ENCODE results near the gene MLKL.

MLKL gene

GRCh38 chr16:74700438-74701225 is at the start of gene MLKL:
Gene MLKL, minus strand, starts transcription at chr16:74700862. Its CDS starts 5,105 bp downstream, at chr16:74695757.
- DNase-seq (ENCODE audit: low read depth) = peak; percentile 26

- DNase-seq (ENCODE audit: low read depth) = no peak
Observed at GRCh38 chr16:74749291-74750055, 48.8 kb upstream of the MLKL start.

- no peak for DNase-seq (ENCODE audit: low read depth)
Observed at GRCh38 chr16:74748616-74749026, 48.0 kb upstream of the MLKL start.

GRCh38 chr16:74747716-74748615 is 47.3 kb upstream of the MLKL start:
- DNase-seq (ENCODE audit: low read depth) = no peak

- no peak for DNase-seq (ENCODE audit: low read depth)
Observed at GRCh38 chr16:74745926-74746325, 45.3 kb upstream of the MLKL start.

GRCh38 chr16:74745109-74745615 is 44.5 kb upstream of the MLKL start:
- DNase-seq (ENCODE audit: low read depth) = no peak

- no peak for DNase-seq (ENCODE audit: low read depth)
Observed at GRCh38 chr16:74744566-74744965, 43.9 kb upstream of the MLKL start.

- no peak for DNase-seq (ENCODE audit: low read depth)
Observed at GRCh38 chr16:74743668-74744299, 43.1 kb upstream of the MLKL start.

- no peak for DNase-seq (ENCODE audit: low read depth)
Observed at GRCh38 chr16:74743045-74743667, 42.5 kb upstream of the MLKL start.

GRCh38 chr16:74742051-74742481 is 41.4 kb upstream of the MLKL start:
- DNase-seq (ENCODE audit: low read depth) = no peak

GRCh38 chr16:74740795-74741304 is 40.2 kb upstream of the MLKL start:
- DNase-seq (ENCODE audit: low read depth) = no peak

GRCh38 chr16:74739275-74739674 is 38.6 kb upstream of the MLKL start:
- DNase-seq (ENCODE audit: low read depth) = no peak

GRCh38 chr16:74738816-74739215 is 38.2 kb upstream of the MLKL start:
- DNase-seq (ENCODE audit: low read depth) = no peak

- DNase-seq (ENCODE audit: low read depth) = no peak
Observed at GRCh38 chr16:74738113-74738541, 37.5 kb upstream of the MLKL start.

GRCh38 chr16:74737521-74737920 is 36.9 kb upstream of the MLKL start:
- DNase-seq (ENCODE audit: low read depth) = no peak

GRCh38 chr16:74736531-74737157 is 36.0 kb upstream of the MLKL start:
- DNase-seq (ENCODE audit: low read depth) = no peak

GRCh38 chr16:74735554-74735953 is 34.9 kb upstream of the MLKL start:
- no peak for DNase-seq (ENCODE audit: low read depth)

- no peak for DNase-seq (ENCODE audit: low read depth)
Observed at GRCh38 chr16:74735162-74735452, 34.4 kb upstream of the MLKL start.

- no peak for DNase-seq (ENCODE audit: low read depth)
Observed at GRCh38 chr16:74734361-74735161, 33.9 kb upstream of the MLKL start.
